GM19193 (cell line): ENCODE measurements around the gene KAT6B.
A peak's percentile ranks its signal among the peaks of the same experiment; 100 is the strongest.

ENCODE experiments used
- POLR2A ChIP-seq: IDR thresholded peaks from 4 replicates; pipeline ENCODE4 v1.6.1; 2011; ENCODE audit not compliant: insufficient read depth, insufficient read length; ENCODE audit errors: extremely low read depth

KAT6B gene

GRCh38 chr10:74826142-74827044, at the start of gene KAT6B:
TSS of gene KAT6B (plus strand) at chr10:74826600. CDS start at chr10:74842858, 16,258 bp downstream.
- peak; percentile 81 for TF ChIP-seq POLR2A

- TF ChIP-seq POLR2A, result no peak
These were observed 47.8 kb upstream of the KAT6B start for GRCh38 chr10:74778436-74779094.

- TF ChIP-seq POLR2A, result no peak
These were observed 41.9 kb upstream of the KAT6B start for GRCh38 chr10:74784462-74784861.

- TF ChIP-seq POLR2A, result no peak
These were observed 40.3 kb upstream of the KAT6B start for GRCh38 chr10:74786126-74786525.

- no peak for TF ChIP-seq POLR2A
These were observed 38.9 kb upstream of the KAT6B start for GRCh38 chr10:74787457-74787856.

- TF ChIP-seq POLR2A, result no peak
These were observed 33.7 kb upstream of the KAT6B start for GRCh38 chr10:74792726-74793125.

- no peak for TF ChIP-seq POLR2A
These were observed 31.9 kb upstream of the KAT6B start for GRCh38 chr10:74794531-74794930.

GRCh38 chr10:74797550-74797949, 28.9 kb upstream of the KAT6B start:
- TF ChIP-seq POLR2A, result no peak

- no peak for TF ChIP-seq POLR2A
These were observed 26.6 kb upstream of the KAT6B start for GRCh38 chr10:74799721-74800221.

GRCh38 chr10:74801447-74801846, 25.0 kb upstream of the KAT6B start:
- no peak for TF ChIP-seq POLR2A

GRCh38 chr10:74808501-74808900, 17.9 kb upstream of the KAT6B start:
- TF ChIP-seq POLR2A, result no peak

GRCh38 chr10:74810087-74810486, 16.3 kb upstream of the KAT6B start:
- no peak for TF ChIP-seq POLR2A

GRCh38 chr10:74813381-74814259, 12.8 kb upstream of the KAT6B start:
- TF ChIP-seq POLR2A, result no peak

GRCh38 chr10:74814797-74815196, 11.6 kb upstream of the KAT6B start:
- TF ChIP-seq POLR2A, result no peak
